Measurements from ENCODE around the gene SECISBP2L.

The SECISBP2L gene

DNA sequence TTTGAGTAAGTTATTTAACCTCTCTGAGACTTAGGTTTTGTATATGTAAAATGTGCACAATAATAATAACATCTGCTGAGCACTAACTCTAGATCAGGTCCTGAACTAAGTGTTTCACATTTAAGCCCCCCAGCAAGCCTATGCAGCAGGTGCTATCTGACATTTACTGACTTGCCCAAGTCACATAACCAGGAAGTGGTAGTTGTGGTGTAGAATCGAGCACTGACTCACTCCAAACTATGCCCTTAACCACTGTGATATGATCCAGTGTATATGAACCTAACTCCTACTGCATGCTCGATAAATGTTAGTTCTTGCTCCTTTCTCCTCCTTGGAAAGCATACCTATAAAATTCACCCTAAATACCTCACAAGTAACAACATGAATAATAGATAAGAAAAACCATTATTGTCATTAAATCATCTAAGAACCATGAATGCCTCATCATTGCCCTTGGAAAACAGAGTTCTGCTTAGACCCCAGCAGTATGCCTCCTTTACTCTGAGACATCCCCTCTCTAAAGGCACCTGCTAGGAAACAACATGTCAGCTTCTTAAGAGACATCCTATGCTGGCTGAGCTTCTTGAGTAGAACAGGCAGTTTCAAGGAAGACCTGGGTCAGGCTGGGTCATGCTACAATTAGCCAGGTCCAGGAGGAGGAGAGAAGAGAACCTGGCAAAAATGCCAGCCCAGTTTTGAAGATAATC, 79.5 kb downstream of the SECISBP2L start:
- DNase-seq (ENCODE audit: low read depth in 2 of 2): no peak

DNA sequence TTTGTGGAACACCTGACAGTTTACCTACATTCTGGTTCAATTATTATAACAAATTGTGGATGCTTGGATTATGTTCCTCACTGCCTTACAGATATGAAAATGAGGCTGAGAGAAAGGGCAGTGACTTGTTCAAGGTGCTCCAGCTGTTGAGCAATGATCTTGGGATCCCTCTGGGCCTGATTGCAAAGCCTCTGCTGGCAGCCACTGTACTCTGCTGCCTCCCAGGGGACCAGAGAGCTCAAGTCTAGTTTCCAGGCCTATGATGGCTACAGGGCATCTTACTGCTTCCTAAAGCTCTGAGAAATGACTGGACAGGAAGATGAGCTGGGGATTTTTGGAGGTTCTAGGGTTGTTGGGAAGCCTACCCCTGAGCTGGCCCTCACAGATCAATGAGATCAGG, 80.3 kb downstream of the SECISBP2L start:
- DNase-seq (ENCODE audit: low read depth in 2 of 2): no peak

DNA sequence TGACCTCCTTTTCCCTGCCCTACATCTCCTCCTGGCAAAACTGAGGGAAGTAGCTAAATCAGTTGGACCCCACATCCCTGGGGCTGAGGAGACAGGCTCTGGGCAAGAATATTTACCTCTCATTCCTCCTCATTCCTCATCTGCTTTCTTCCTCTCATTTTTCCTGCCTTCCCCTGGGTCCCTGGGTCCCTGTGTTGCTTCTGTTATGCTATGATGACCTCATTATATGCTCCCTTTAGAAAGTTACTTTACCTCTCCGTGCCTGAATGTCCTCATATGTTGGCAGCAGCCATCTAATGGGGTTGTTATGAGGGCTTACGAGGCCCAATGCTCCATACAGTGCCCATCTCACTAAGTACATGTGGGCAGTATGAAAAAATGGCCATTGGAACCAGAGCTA, 81.3 kb downstream of the SECISBP2L start:
- DNase-seq (ENCODE audit: low read depth in 2 of 2): no peak

DNA sequence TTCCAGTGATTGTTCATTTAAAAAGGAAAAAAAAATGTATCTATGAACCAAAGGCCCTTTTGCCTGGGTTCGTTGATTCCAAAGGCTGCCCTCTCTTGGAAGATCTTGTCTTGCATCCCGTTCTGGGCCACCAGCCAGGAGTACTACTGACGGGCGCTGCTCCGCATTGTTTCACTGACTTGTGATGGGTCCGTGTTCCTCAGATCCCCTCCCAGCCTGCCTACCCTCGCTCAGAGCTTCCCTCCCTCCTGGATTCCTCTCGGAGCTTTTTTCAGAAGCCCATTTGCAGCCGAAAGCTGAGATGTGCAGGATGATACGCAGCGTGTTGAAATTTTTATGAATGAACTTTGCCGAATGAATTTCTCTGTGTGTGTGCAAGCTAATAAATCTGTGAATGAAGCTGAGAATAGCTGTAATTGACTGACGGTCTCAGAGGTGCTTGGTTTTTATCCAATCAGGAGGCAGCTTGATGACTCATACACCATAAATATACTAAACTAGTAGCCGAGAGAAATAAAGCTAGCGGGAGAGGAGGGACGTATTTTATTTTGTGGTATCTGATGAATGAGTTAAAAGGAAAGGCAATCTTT, 82.6 kb downstream of the SECISBP2L start, which contains the start of gene SHC4:
TSS of gene SHC4 (minus strand) at position 396 of the 590 bp plus-strand sequence. CDS start 904 bp downstream, outside the sequence.
- no peak for DNase-seq (ENCODE audit: low read depth in 2 of 2)

DNA sequence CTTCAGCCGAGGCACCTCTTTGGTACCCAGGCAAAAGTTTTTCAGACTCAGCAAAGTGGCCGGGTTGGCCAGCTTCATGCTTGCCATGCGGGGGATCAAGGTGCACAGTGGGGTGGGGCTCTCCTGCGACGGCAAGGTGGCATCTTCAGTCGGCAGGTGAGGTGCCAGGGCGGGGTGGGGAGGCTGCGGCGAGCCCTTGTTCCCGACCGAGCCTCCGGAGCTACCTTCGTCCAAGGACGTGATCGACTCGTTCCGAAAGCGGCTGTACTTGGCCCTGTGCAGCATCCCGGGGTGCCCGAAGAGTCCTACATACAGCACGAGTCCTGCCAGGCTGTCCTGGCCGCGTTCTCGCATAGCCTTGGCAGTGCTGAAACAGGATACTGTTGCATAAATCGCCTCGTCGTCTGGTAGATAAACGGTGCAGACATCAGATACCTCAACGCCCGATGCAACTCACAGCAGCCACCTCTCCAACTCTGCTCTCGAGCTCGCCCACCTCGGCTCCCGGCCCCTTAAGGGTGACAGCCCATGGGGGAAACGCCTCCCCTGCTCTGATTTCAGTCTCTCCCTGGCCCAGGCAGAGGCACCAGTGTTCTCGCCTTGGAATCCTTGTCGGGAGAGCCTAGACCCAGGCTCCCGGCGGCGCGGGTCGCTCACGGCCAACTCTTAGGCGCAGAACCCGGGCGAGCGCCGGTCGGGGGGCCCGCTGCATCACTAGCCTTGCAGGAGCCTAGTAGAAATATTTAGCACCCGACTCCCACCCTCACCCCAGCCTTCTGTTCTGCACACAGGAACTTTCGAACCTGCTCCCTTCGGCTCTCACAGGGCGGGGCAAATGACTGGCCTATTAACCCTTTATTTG, 83.4 kb downstream of the SECISBP2L start:
- DNase-seq (ENCODE audit: low read depth in 2 of 2): no peak

DNA sequence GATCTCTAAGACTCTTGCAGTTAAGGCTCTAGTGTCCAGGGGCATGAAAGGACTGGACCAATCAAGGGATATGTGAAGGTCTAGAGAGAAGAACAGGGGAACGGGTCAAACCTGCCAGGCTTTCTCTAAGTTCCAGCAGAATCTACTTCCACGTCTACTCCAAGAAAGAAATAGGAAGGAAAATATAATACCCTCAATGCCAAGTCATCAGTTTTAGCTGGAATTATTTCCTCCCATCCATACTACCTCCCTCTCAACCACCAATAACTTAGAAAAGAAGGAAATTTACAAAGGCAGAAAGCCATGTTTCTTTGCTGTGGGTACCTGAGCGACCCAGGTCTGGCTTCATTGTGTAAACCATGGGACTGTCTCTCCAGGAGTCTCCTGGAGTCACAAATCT, 90.3 kb downstream of the SECISBP2L start:
- no peak for DNase-seq (ENCODE audit: low read depth in 2 of 2)

DNA sequence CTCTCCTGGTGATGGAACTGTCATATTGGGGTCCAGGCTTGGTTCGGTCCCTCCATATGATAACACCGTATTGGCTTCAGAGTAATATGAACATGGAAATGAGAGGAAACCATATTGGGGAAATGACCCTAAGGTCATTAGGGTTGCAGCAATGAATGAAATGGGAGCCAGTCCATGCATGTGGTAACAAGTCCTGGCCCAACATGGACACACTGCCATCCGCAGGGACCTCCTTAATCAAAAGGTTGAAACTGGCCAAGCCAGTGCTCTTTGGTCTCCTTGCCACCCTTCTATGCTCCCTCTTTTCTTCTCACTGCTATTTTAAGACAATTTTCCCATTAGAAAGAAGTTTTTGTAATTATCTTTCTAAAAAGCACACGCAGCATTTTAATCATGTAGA, 90.9 kb downstream of the SECISBP2L start:
- no peak for DNase-seq (ENCODE audit: low read depth in 2 of 2)

DNA sequence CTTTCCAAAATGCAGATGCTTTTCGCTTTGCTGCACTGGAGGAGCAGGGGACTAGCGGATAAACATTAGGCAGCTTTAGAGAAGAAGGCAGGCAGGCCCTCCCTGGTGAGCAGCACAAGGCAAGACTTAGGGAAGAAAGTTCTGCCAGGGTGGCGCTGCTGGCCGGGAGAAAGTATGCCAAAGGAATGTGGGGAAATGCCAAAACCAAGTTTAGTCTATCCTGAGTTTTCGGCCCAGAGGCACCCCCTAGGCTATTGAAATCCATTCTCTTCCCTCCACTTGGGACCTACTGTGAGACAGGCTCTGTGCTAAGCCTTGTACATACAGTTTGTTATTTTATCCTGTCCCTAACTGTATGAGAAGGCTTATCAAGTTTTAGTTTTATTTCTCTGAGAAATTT, 91.7 kb downstream of the SECISBP2L start:
- DNase-seq (ENCODE audit: low read depth in 2 of 2): no peak

DNA sequence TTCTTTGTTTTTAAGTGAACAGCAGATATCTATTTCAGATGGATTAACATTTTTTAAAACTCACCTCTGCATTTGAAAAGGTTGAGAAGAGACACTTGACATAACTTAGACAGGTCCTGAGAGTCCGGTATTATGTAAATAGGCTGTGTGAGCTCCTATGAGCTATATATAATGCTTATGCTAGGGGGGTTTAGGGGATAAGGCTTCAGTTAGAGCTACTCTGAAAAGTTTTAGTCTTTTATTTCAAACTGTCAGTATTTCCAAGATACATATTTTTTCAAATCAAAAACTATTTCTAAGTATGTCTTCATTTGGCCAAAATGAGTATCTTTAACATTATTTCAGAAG, 99.4 kb downstream of the SECISBP2L start:
- DNase-seq (ENCODE audit: low read depth in 2 of 2): no peak

DNA sequence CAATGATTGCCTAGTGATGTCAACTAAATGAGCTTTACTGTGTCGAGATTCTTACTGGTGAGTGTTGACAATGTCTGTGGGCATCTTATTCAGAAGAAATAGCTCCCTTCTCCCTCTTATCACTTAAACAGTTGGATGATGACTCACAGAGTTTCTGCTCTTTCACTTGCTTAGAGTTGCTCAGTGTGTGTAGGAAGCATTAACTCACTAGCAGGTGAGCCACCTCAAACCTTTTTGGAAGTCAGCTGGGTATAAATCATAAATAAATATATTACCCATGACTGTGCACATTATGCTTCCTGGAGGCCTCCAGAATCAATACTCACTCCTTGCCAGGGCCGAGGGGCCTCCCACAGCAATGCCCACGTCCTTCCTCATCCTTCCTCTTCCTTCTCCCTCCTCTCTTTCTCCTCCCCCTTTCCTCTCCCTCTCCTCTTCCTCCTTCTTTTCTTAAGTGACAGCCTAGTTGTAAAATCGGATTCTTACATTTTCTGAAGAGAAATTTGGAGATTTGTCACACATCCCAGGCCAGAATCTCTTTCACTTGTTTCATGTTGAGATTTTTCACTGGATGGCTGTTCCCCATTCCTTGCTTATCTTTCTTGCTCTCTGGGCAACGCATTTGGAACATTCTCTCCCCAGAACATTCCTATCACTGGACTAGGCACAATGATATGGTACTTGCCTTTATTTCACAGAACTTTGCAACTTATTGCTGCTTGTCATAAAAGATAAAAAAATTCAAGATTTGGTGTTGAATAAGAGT, 100.0 kb downstream of the SECISBP2L start:
- no peak for DNase-seq (ENCODE audit: low read depth in 2 of 2)

DNA sequence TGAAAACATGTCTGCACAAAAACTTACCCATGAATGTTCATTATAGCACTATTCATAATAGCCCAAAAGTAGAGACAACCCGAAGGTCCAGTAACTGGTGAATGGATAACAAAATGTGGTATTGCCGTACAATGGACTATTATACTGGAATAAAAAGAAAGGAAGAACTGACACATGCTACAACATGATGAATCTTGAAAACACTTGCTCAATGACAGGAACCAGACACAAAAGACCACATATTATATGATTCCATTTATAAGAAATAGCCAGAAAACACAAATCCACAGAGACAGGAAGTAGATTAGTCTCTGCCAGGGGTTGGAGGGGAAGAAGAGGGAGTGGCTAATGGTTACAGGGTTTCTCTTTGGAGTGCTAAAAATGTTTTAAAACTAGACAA, 100.9 kb downstream of the SECISBP2L start:
- DNase-seq (ENCODE audit: low read depth in 2 of 2): no peak

DNA sequence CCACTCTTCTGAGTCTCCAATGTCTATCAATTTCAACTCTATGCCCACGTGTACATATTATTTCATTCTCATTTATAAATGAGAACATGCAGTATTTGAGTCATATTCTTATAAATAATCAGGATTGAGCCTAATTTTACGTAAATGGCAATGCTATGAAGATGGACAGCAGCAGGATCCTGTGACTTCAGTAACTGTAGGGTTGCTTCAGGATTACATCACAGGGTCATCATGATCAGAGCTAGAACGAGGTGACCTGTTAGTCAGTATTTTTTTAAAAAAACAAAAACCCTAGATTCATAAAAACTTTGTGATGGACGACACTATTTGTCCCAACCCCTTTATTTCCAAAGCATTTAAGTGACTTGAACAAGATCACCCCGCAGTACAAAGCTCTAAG, 104.3 kb downstream of the SECISBP2L start:
- no peak for DNase-seq (ENCODE audit: low read depth in 2 of 2)

DNA sequence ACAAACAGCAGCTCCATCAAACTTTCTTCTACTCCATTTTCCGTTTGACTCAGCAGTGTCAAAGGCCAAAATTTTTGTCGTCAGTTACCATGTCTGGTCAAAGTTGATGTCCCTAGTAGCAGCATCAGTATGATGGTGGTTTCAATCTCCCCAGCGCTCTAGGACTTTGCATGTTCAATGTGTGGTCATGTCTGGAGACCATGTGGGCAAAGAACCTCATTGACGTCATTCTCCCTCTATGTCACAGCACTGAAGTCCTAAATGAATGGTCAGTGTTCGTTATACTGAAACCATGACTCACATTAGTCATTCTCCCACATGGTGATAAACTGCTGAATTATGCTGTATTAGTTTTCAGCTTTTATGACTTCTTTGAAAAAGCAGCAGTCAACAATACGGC, 105.7 kb downstream of the SECISBP2L start:
- DNase-seq (ENCODE audit: low read depth in 2 of 2): no peak

DNA sequence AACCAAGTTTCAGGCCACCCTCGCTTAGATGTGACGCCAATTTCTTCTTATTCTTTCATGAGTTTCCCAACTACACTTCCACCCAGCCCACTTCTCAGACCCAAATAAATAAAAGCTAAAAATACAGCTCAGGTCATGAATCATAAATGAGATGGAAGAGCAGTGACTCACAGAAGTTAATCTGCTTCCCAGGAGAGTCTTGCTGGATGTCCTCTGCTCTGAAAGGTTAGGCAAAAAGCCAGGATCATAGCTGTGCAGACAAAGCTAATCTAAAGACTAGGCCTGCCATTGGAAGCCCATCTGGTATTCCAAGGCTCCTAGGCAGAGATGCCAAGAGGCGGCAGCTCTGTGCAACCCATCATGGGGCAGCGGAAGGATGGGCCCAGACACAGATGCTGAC, 106.6 kb downstream of the SECISBP2L start:
- DNase-seq (ENCODE audit: low read depth in 2 of 2): no peak
